H9 (cell line): ENCODE measurements around the gene KIF5C. TPM values are rescaled to one million over a fixed set of nuclear protein-coding genes. Genes with fewer than 3 reads are reported as not detected.
A peak's percentile ranks its signal among the peaks of the same experiment; 100 is the strongest.

Source experiments
- DNase-seq: peaks from one replicate; pipeline ENCODE4 v3.0.0-alpha.2; 2017
- H2AFZ ChIP-seq: one replicate; pipeline ENCODE4 v1.6.1; 2013; ENCODE audit warnings: mild to moderate bottlenecking, low read length, control low read depth, moderate library complexity
- H2AK5ac ChIP-seq: 2 replicates; pipeline ENCODE4 v1.6.1; 2013; ENCODE audit warnings: low read length, control low read depth, mixed read lengths; ENCODE audit not compliant: insufficient read length
- H2BK120ac ChIP-seq: one replicate; pipeline ENCODE4 v1.6.1; 2013; ENCODE audit warnings: low read depth, mild to moderate bottlenecking, low read length, control low read depth, inconsistent platforms; ENCODE audit not compliant: poor library complexity, severe bottlenecking
- H2BK12ac ChIP-seq: 2 replicates; pipeline ENCODE4 v1.6.1; 2013; ENCODE audit warnings: low read length, control low read depth, mixed read lengths, low read depth; ENCODE audit not compliant: insufficient read length
- H2BK15ac ChIP-seq: 2 replicates; pipeline ENCODE4 v1.6.1; 2013; ENCODE audit warnings: low read depth, low read length, control low read depth
- H2BK20ac ChIP-seq: one replicate; pipeline ENCODE4 v1.6.1; 2013; ENCODE audit warnings: low read depth, mild to moderate bottlenecking, low read length, control low read depth, inconsistent platforms; ENCODE audit not compliant: poor library complexity, severe bottlenecking
- H2BK5ac ChIP-seq: 2 replicates; pipeline ENCODE4 v1.6.1; 2013; ENCODE audit warnings: low read length, control low read depth, mixed read lengths; ENCODE audit not compliant: insufficient read length
- H3K14ac ChIP-seq: 2 replicates; pipeline ENCODE4 v1.6.1; 2013; ENCODE audit warnings: low read length, control low read depth; ENCODE audit not compliant: insufficient read depth
- H3K18ac ChIP-seq: 2 replicates; pipeline ENCODE4 v1.6.1; 2013; ENCODE audit warnings: low read depth, mild to moderate bottlenecking, mixed read lengths, low read length, control low read depth; ENCODE audit not compliant: insufficient read length
- H3K23ac ChIP-seq: 2 replicates; pipeline ENCODE4 v1.6.1; 2013; ENCODE audit warnings: low read length, control low read depth, mixed read lengths, low read depth; ENCODE audit not compliant: insufficient read length
- H3K23me2 ChIP-seq: 2 replicates; pipeline ENCODE4 v1.6.1; 2013; ENCODE audit warnings: low read depth, mild to moderate bottlenecking, mixed read lengths, low read length, control low read depth; ENCODE audit not compliant: insufficient read length, poor library complexity, severe bottlenecking
- H3K27ac ChIP-seq: 2 replicates; pipeline ENCODE4 v1.5.1; 2013; ENCODE audit warnings: low read length, control low read depth, mixed read lengths, low read depth; ENCODE audit not compliant: insufficient read length
- H3K27me3 ChIP-seq: 2 replicates; pipeline ENCODE4 v1.6.1; 2013; ENCODE audit warnings: low read length, control low read depth, inconsistent platforms; ENCODE audit not compliant: insufficient read depth
- H3K4ac ChIP-seq: 2 replicates; pipeline ENCODE4 v1.6.1; 2013; ENCODE audit warnings: low read depth, mild to moderate bottlenecking, control low read depth, inconsistent platforms, low read length, moderate library complexity
- H3K4me1 ChIP-seq: 2 replicates; pipeline ENCODE4 v1.6.1; 2013; ENCODE audit warnings: low read length, control low read depth, inconsistent platforms; ENCODE audit not compliant: insufficient read depth
- H3K4me2 ChIP-seq: 2 replicates; pipeline ENCODE4 v1.6.1; 2013; ENCODE audit warnings: low read length, control low read depth, mixed read lengths; ENCODE audit not compliant: insufficient read length, insufficient read depth
- H3K56ac ChIP-seq: 2 replicates; pipeline ENCODE4 v1.6.1; 2013; ENCODE audit warnings: low read depth, mild to moderate bottlenecking, mixed read lengths, low read length, control low read depth; ENCODE audit not compliant: insufficient read length
- H3K79me1 ChIP-seq: 2 replicates; pipeline ENCODE4 v1.6.1; 2013; ENCODE audit warnings: low read depth, mild to moderate bottlenecking, moderate library complexity, low read length, control low read depth, inconsistent platforms; ENCODE audit not compliant: insufficient read depth, poor library complexity, severe bottlenecking
- H3K79me2 ChIP-seq: 2 replicates; pipeline ENCODE4 v1.6.1; 2013; ENCODE audit warnings: low read length, control low read depth, inconsistent platforms; ENCODE audit not compliant: insufficient read depth
- H3K9ac ChIP-seq: 2 replicates; pipeline ENCODE4 v1.6.1; 2013; ENCODE audit warnings: low read length, control low read depth, mixed read lengths; ENCODE audit not compliant: insufficient read length; ENCODE audit errors: extremely low read depth
- H3K9me3 ChIP-seq: one replicate; pipeline ENCODE4 v1.6.1; 2013; ENCODE audit warnings: low read depth, low read length, inconsistent platforms; ENCODE audit not compliant: control insufficient read depth
- H3T11ph ChIP-seq: one replicate; pipeline ENCODE4 v1.6.1; 2013; ENCODE audit warnings: mild to moderate bottlenecking, low read length, control low read depth, inconsistent platforms
- H4K20me1 ChIP-seq: one replicate; pipeline ENCODE4 v1.6.1; 2013; ENCODE audit not compliant: control insufficient read depth, insufficient read length, insufficient read depth
- H4K5ac ChIP-seq: 2 replicates; pipeline ENCODE4 v1.6.1; 2013; ENCODE audit warnings: low read depth, mild to moderate bottlenecking, mixed read lengths, low read length, control low read depth; ENCODE audit not compliant: insufficient read length
- H4K8ac ChIP-seq: replicated peaks from 2 replicates; pipeline ENCODE4 v1.6.1; 2013; ENCODE audit warnings: low read length, control low read depth, mixed read lengths, low read depth; ENCODE audit not compliant: insufficient read length
- H4K91ac ChIP-seq: 2 replicates; pipeline ENCODE4 v1.6.1; 2013; ENCODE audit warnings: low read depth, mild to moderate bottlenecking, moderate library complexity, mixed read lengths, low read length, control low read depth; ENCODE audit not compliant: insufficient read length
- H3K27ac Mint-ChIP-seq, 3 experiments: 2 replicates in 2 of 3; 3 replicates in 1 of 3; pipeline ENCODE4 v1.8.0; 2020 to 2021; ENCODE audit warnings: mixed read lengths in 3 of 3, mild to moderate bottlenecking in 1 of 3, moderate library complexity in 1 of 3
- H3K27me3 Mint-ChIP-seq: 2 replicates; pipeline ENCODE4 v1.8.0; 2021; ENCODE audit warnings: low read depth, mild to moderate bottlenecking, moderate library complexity, mixed read lengths
- H3K36me3 Mint-ChIP-seq, 3 experiments: 2 replicates in 2 of 3; 3 replicates in 1 of 3; pipeline ENCODE4 v1.8.0; 2020 to 2021; ENCODE audit warnings: low read depth in 3 of 3, mixed read lengths in 3 of 3; ENCODE audit not compliant: insufficient read depth in 1 of 3
- H3K4me1 Mint-ChIP-seq, 2 experiments: 2 replicates each; pipeline ENCODE4 v1.8.0; 2020; ENCODE audit warnings: mixed read lengths in 2 of 2
- H3K4me3 Mint-ChIP-seq, 2 experiments: 2 replicates in 1 of 2; 3 replicates in 1 of 2; pipeline ENCODE4 v1.8.0; 2020 to 2021; ENCODE audit warnings: mild to moderate bottlenecking in 2 of 2, mixed read lengths in 2 of 2, moderate library complexity in 1 of 2
- H3K9me3 Mint-ChIP-seq, 2 experiments: 2 replicates in 1 of 2; 3 replicates in 1 of 2; pipeline ENCODE4 v1.8.0; 2020; ENCODE audit warnings: mild to moderate bottlenecking in 2 of 2, mixed read lengths in 2 of 2, moderate library complexity in 1 of 2
- CTCF ChIP-seq: fragments of 200-600 bp; sonication (generic); conservative IDR thresholded peaks from 3 replicates; pipeline ENCODE4 v1.8.0; 2021; ENCODE audit warnings: antibody characterized with exemption, mild to moderate bottlenecking
- WGBS: extraction: QIAGEN DNeasy Blood & Tissue Kit; methylation state at CpG from one replicate; pipeline ENCODE4 v1.1.7; 2013; ENCODE audit warnings: missing lambda C conversion rate, low lambda C conversion rate, mixed read lengths; ENCODE audit not compliant: insufficient read length; ENCODE audit errors: extremely low coverage; 5-methylcytosine and 5-hydroxymethylcytosine counted together
- total RNA-seq: library from RNA; stranded (reverse); gene quantifications from 2 replicates; pipeline ENCODE4 v1.2.1, GENCODE V29; 2021

The KIF5C gene
- total RNA-seq, 1 experiment from 2014 or later: 52.9 TPM

- no peak overlapping the region for H3K9ac ChIP-seq
- Mint-ChIP-seq H3K27me3 (no peaks in the 10 kb centered on the region), H3K36me3 (peaks cover 36 to 68% (median 57%) of the 10 kb centered on the region in 3 experiments), H3K27ac (peak overlapping the region in 2 of 3 experiments; percentile 1 to 21; a peak in 3 of 7 replicates), H3K4me1 (peaks cover 27 to 28% of the 10 kb centered on the region in 2 experiments), H3K9me3 (no peaks in the 10 kb centered on the region), H3K4me3 (no peak overlapping the region)
- H3K9me3 ChIP-seq: no peaks in the 10 kb centered on the region
- no CpG with 5 or more reads among the region's 6 CpGs for WGBS
- no peak overlapping the region for H4K5ac ChIP-seq
- no peak overlapping the region for H2AFZ ChIP-seq
- H4K91ac ChIP-seq: no peak overlapping the region
- H4K8ac ChIP-seq: no peak overlapping the region
- H2BK15ac ChIP-seq: no peak overlapping the region
- no peaks in the 10 kb centered on the region for H3K23me2 ChIP-seq
- no peaks in the 10 kb centered on the region for H4K20me1 ChIP-seq
- no peak overlapping the region for H3K56ac ChIP-seq
- DNase-seq: no peak
- TF ChIP-seq CTCF: no peak
- no peaks in the 10 kb centered on the region for H3K27me3 ChIP-seq
- no peak overlapping the region for H3K18ac ChIP-seq
- no peak overlapping the region for H2BK12ac ChIP-seq
- no peak overlapping the region for H3K27ac ChIP-seq
- no peak overlapping the region for H3K23ac ChIP-seq
- H3K4me2 ChIP-seq: no peak overlapping the region
- no peaks in the 10 kb centered on the region for H3K79me1 ChIP-seq
- no peak overlapping the region for H3K14ac ChIP-seq
- H3T11ph ChIP-seq: no peak overlapping the region
- no peaks in the 10 kb centered on the region for H3K79me2 ChIP-seq
- no peak overlapping the region for H2BK120ac ChIP-seq
- no peak overlapping the region for H2BK5ac ChIP-seq
- peaks cover 7% of the 10 kb centered on the region for H3K4me1 ChIP-seq
- H2AK5ac ChIP-seq: no peak overlapping the region
- H2BK20ac ChIP-seq: no peak overlapping the region
- no peak overlapping the region for H3K4ac ChIP-seq
These were observed 104.3 kb downstream of the KIF5C start for GRCh38 chr2:148979164-148979918.
